DOHH2 (cell line): ENCODE measurements around the gene HTATSF1.

Source experiments
- H3F3A ChIP-seq: fragments of 200-600 bp; sonication (generic), shearing (Covaris generic); 2 replicates; pipeline ENCODE4 v1.6.0; 2016; ENCODE audit warnings: antibody characterized with exemption, mild to moderate bottlenecking; ENCODE audit not compliant: control insufficient read depth, insufficient read depth
- H3K27ac ChIP-seq: fragments of 200-600 bp; sonication (generic); 2 replicates; pipeline ENCODE4 v1.5.1; 2014; ENCODE audit warnings: low read depth, mild to moderate bottlenecking, low read length, moderate library complexity
- H3K27me3 ChIP-seq: fragments of 200-600 bp; sonication (generic); 2 replicates; pipeline ENCODE4 v1.6.1; 2014; ENCODE audit warnings: mild to moderate bottlenecking, low read length, mixed read lengths; ENCODE audit not compliant: control insufficient read depth
- H3K36me3 ChIP-seq: fragments of 200-600 bp; sonication (generic); 2 replicates; pipeline ENCODE4 v1.6.1; 2014; ENCODE audit warnings: mild to moderate bottlenecking, low read length, moderate library complexity, mixed read lengths; ENCODE audit not compliant: control insufficient read depth
- H3K4me1 ChIP-seq: fragments of 200-600 bp; sonication (generic); 2 replicates; pipeline ENCODE4 v1.6.1; 2014; ENCODE audit warnings: mild to moderate bottlenecking, low read length, mixed read lengths; ENCODE audit not compliant: control insufficient read depth
- H3K4me2 ChIP-seq: fragments of 200-600 bp; sonication (generic); 2 replicates; pipeline ENCODE4 v1.6.0; 2014; ENCODE audit warnings: mild to moderate bottlenecking, low read length, moderate library complexity
- H3K4me3 ChIP-seq: fragments of 200-600 bp; sonication (generic); 2 replicates; pipeline ENCODE4 v1.5.1; 2014; ENCODE audit warnings: mild to moderate bottlenecking, low read length, mixed read lengths
- H3K79me2 ChIP-seq: fragments of 200-600 bp; sonication (generic); 2 replicates; pipeline ENCODE4 v1.6.1; 2014; ENCODE audit warnings: mild to moderate bottlenecking, low read length, mixed read lengths; ENCODE audit not compliant: control insufficient read depth
- H3K9me2 ChIP-seq: fragments of 200-600 bp; sonication (generic); replicated peaks from 2 replicates; pipeline ENCODE4 v1.6.1; 2014; ENCODE audit warnings: mild to moderate bottlenecking, low read length, mixed read lengths; ENCODE audit not compliant: control insufficient read depth
- H3K9me3 ChIP-seq: fragments of 200-600 bp; sonication (generic); 2 replicates; pipeline ENCODE4 v1.6.1; 2014; ENCODE audit warnings: antibody characterized with exemption, low read length, mixed read lengths; ENCODE audit not compliant: control insufficient read depth, insufficient read depth
- H4K20me1 ChIP-seq: fragments of 200-600 bp; sonication (generic); 2 replicates; pipeline ENCODE4 v1.6.0; 2014; ENCODE audit warnings: low read depth, mild to moderate bottlenecking, antibody characterized with exemption, low read length, moderate library complexity; ENCODE audit not compliant: control insufficient read depth, insufficient read depth
- CTCF ChIP-seq: fragments of 200-600 bp; sonication (generic); IDR thresholded peaks from one replicate; pipeline ENCODE4 v1.5.1; 2014; ENCODE audit warnings: antibody characterized with exemption, mild to moderate bottlenecking, low read depth, low read length; ENCODE audit not compliant: poor library complexity, severe bottlenecking
- EZH2phosphoT487 ChIP-seq: fragments of 200-600 bp; sonication (generic); IDR thresholded peaks from 2 replicates; pipeline ENCODE4 v1.6.1; 2017; ENCODE audit warnings: borderline replicate concordance, mild to moderate bottlenecking, antibody characterized with exemption, low read length, moderate library complexity, mixed read lengths

The HTATSF1 gene

GRCh38 chrX:136468391-136469103, 28.8 kb upstream of the HTATSF1 start:
- no peaks in the 10 kb centered on the region for H3F3A ChIP-seq
- H3K4me3 ChIP-seq: no peak overlapping the region
- no peaks in the 10 kb centered on the region for H3K27me3 ChIP-seq
- no peaks in the 10 kb centered on the region for H4K20me1 ChIP-seq
- H3K79me2 ChIP-seq: no peaks in the 10 kb centered on the region
- no peaks in the 10 kb centered on the region for H3K4me1 ChIP-seq
- no peaks in the 10 kb centered on the region for H3K9me3 ChIP-seq
- H3K27ac ChIP-seq: no peak overlapping the region
- H3K9me2 ChIP-seq: no peaks in the 10 kb centered on the region
- H3K36me3 ChIP-seq: no peaks in the 10 kb centered on the region
- no peak for TF ChIP-seq CTCF
- TF ChIP-seq EZH2phosphoT487: no peak
- no peak overlapping the region for H3K4me2 ChIP-seq

- no peaks in the 10 kb centered on the region for H3K36me3 ChIP-seq
- no peak overlapping the region for H3K4me3 ChIP-seq
- H3K4me2 ChIP-seq: no peak overlapping the region
- no peak overlapping the region for H3K27ac ChIP-seq
- H3K9me3 ChIP-seq: no peaks in the 10 kb centered on the region
- TF ChIP-seq EZH2phosphoT487 (no peak), CTCF (no peak)
- H3K4me1 ChIP-seq: no peaks in the 10 kb centered on the region
- no peaks in the 10 kb centered on the region for H3K27me3 ChIP-seq
- H3F3A ChIP-seq: no peaks in the 10 kb centered on the region
- no peaks in the 10 kb centered on the region for H3K79me2 ChIP-seq
- no peaks in the 10 kb centered on the region for H3K9me2 ChIP-seq
- H4K20me1 ChIP-seq: no peaks in the 10 kb centered on the region
Measured at GRCh38 chrX:136473663-136474062, 23.7 kb upstream of the HTATSF1 start.

GRCh38 chrX:136475236-136475635, 22.2 kb upstream of the HTATSF1 start:
- H4K20me1 ChIP-seq: no peaks in the 10 kb centered on the region
- H3K9me3 ChIP-seq: no peaks in the 10 kb centered on the region
- no peaks in the 10 kb centered on the region for H3K4me1 ChIP-seq
- no peaks in the 10 kb centered on the region for H3K79me2 ChIP-seq
- H3K4me2 ChIP-seq: no peak overlapping the region
- TF ChIP-seq EZH2phosphoT487 (no peak), CTCF (no peak)
- H3K9me2 ChIP-seq: no peaks in the 10 kb centered on the region
- no peaks in the 10 kb centered on the region for H3F3A ChIP-seq
- H3K27me3 ChIP-seq: no peaks in the 10 kb centered on the region
- H3K4me3 ChIP-seq: no peak overlapping the region
- H3K27ac ChIP-seq: no peak overlapping the region
- no peaks in the 10 kb centered on the region for H3K36me3 ChIP-seq
